HG02763 (cell line): ENCODE results near the gene RAB12.
"Not testable (repeated sequence)": the region's sequence is repeated elsewhere in the genome, so short reads cannot be mapped to it uniquely, and the experiment has no call there.

Source experiments
- ATAC-seq: cut with Tn5 transposase; IDR thresholded peaks from one replicate; pipeline ENCODE4 v1.9.1; 2021; ENCODE audit warnings: mild to moderate bottlenecking, moderate library complexity; ENCODE audit not compliant: unreplicated experiment

RAB12 gene

GRCh38 chr18:8610459-8610851 lies 1.2 kb downstream of the RAB12 start:
- no peak for ATAC-seq

- ATAC-seq, result no peak
Observed at GRCh38 chr18:8611916-8612576, 2.8 kb downstream of the RAB12 start.

DNA sequence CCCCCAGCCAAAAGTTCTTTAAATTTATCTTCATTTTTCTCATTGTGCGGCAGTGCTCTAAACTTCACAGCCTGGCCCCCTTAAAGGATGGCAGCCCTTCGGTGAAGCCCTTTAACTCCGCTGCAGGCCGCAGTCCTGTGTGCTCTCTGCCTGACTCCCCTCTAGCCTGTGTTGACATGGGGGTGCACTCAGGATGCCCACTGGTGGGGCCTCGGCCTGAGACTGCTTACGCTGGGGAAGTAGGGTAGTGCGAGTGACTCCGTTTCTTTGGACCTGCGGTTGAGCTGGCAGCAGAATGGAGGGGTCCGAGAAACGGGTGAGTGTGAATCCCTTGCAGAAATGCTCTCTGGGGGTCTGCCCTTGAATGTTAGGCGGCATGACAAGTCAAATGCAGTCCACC lies 5.6 kb downstream of the RAB12 start:
- no peak for ATAC-seq

DNA sequence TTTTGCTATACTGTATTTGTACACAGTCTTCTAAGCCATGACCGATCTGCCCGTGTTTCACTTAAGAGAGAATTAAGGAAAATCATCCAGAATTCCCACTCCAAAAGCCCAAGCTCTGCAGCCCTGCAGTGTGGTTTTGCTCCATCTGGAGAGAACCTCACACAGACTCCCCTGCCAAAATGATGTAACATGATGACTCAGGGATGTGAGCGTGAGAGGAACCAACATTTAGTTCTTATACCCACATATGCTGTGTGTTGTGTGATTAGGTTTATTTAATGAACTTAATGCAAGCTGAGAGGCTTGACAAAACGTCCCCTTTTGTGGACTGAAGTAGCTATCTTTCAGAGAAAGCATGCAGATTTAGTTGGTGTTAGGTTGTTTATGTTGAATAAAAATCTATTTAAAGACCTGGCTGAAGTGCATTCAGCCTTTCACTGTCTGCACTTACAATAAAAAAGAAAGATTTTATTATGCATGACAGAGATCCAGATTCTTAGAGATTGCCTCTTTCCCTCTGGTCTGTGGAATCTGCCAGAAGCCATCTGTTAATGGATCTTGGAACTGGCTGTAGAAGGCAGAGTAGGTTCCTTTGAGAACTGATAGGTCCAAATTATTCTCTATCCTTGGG lies 6.3 kb downstream of the RAB12 start:
- ATAC-seq, result no peak

GRCh38 chr18:8616028-8616401 lies 6.8 kb downstream of the RAB12 start:
- no peak for ATAC-seq

DNA sequence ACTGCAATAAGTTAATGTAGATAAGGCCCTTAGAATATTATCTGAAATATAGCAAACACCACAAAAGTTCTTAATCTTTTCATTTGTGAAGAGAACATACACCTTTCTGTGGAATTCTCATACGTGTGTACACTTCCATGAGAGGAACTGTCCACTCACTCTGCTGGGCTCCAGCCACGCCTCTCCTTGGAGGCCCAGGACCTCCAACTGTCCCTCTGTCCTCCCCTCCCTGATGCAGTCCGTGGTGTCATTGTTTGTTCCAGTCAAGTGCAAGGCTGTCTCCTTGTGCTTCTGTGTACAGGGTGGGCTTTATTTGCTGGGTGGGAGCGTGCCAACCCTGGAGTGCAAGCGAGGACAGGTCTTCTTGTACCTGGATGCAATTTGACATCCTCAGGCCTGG lies 8.7 kb downstream of the RAB12 start:
- ATAC-seq, result no peak

DNA sequence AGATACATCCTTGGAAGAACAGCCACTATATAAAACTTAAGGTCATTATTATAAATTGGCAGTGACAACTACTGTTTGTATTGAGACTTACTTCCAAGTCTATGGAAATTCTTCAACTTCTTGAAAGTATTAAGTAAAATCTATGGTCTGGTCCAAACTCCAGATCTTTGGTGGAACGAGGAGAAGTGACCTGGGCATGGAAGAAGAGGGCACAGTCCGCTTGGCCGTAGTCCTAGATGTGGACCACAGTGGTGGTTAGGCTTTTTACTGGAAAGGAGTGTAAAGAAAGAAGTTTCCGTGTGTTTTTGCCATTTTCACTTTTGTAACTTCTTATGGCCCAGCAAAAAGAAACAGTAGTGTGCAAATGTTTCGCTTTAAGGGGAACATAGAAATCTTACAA lies 9.8 kb downstream of the RAB12 start:
- ATAC-seq, result no peak

GRCh38 chr18:8619835-8620577 lies 10.8 kb downstream of the RAB12 start:
- ATAC-seq, result no peak

- ATAC-seq, result no peak
Observed at GRCh38 chr18:8620845-8621244, 11.6 kb downstream of the RAB12 start.

DNA sequence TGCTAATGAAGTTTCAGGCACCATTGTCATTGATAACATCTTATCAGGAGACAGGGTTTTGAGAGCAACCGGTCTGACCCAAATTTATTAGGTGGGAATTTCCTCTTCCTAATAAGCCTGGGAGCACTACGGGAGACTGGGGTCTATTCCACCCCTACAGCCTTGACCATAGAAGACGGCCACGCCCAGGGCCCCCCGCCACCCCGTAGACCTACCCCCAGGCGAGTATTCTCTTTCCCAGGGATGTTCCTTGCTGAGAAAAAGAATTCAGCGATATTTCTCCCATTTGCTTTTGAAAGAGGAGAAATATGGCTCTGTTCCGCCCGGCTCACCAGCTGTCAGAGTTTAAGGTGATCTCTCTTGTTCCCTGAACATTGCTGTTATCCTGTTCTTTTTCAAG lies 13.4 kb downstream of the RAB12 start:
- not testable (repeated sequence) for ATAC-seq

DNA sequence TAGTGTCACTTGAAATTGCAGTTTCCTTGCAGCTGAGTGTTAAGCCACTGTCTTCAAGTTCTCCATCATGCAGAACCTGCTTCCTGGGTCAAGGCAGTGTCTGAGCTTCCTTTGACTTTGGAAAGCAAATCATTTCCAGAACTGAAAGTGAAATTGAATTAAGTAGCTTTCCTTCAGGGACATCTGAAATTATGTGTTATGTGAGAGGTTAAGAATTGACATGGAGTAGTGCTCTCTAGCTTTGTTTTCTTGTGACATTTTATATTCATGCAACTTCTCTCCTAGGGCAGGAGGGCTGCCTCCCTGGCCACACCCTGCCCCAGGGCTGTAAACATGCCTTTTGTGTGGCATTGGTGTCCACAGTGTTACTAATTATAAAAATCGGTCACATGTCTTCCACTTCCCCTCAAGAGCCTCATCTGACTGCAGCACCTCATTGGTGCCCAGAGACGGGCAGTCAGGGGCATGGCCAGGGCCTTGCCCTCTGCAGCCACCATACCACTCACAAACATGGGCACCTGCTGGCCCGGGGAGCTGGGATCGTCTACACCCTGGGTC lies 14.4 kb downstream of the RAB12 start:
- ATAC-seq, result peak; percentile 70

- ATAC-seq, result no peak
Observed at GRCh38 chr18:8625461-8626092, 16.3 kb downstream of the RAB12 start.

DNA sequence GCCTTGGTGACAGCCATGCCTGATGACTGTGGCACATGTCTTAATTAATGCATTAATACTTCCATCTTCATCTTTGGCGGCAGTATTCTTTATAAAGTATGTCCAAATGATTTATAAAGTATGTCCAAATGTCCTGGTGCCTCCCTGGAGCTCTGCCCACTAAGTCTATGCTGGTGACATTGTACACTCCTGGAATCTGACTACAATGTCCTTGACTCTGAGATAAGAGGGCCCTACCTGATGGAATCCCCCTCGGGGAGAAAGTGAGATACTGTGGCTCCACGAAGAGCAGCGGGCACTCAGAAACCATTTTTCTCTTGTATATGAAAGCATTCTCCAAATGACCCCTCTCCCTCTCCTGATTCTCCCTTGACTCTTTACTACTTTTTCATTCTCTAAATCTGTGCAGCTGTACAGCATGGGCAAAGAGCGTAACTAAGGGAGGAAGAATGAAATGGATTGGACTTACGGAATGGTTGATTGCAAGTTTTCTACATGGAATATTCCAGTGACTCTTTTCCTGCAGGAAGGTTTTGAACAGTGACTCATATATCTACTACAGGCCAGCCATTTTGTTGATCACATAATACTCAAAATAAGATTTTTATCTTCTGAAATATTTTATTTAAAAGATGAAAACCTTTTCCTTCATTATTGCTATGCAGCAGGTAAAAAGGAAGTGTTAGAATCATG lies 17.3 kb downstream of the RAB12 start:
- ATAC-seq, result no peak

- no peak for ATAC-seq
Observed at GRCh38 chr18:8627107-8627472, 17.9 kb downstream of the RAB12 start.

DNA sequence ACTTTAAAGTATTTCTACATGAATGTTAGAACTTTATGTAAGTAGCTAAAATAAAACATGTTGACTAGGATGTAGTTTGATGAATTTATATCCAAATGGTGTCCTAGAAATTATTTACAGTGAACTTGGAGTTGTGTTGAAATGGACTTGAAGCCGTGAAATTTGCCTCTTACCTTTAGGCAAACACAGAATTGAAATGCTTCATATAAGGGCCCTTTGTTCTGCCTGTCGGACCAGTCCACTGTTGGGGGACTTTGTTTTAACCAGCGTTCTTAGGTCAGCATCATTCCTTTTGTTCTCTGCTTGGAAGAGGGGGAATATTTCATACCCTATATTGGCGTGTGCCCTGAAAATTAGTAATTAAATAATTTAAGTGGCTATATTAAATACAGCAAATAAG lies 18.3 kb downstream of the RAB12 start:
- ATAC-seq, result no peak

- ATAC-seq, result no peak
Observed at GRCh38 chr18:8629602-8630001, 20.4 kb downstream of the RAB12 start.

GRCh38 chr18:8630546-8630945 lies 21.3 kb downstream of the RAB12 start:
- ATAC-seq, result no peak

DNA sequence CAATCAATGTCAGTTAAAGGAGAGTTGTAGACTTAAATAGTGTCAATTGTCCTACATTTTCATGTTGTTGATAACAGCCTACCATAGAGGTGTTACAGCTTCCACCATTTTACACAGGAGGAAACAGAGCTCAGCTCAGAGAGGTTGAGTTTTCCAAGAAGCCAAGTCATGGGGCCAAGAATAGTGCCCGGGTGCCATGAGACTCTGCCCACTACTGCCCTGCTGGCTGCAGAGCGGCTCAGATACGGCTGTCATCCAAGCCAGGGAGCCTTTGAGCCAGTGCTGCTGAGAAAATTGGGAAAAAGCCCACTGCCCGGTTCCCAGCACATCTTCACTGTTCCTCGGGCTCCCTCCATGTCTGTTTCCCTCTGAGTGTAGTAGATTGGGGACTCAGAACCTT lies 22.0 kb downstream of the RAB12 start:
- ATAC-seq, result no peak

DNA sequence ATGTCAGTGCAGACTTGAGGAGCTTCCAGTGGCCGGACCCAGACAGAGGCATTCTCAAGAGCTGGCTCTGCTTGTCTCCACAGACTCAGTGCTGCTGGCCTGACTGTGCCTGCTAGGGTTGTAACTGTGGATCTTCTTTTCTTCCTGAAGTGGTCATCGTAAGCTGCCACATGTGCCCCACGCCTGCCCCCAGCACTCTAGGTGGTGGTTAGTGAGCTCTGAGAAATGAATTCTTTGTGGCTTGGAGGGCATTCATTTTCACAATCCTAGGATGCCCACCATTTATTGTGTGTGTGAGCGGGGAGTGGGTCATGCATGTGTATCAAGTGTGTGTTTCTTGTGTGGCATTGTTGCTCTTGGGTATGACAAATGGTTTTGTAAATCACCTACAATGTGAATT lies 23.1 kb downstream of the RAB12 start:
- ATAC-seq, result no peak

GRCh38 chr18:8634508-8634907 lies 25.3 kb downstream of the RAB12 start:
- no peak for ATAC-seq

DNA sequence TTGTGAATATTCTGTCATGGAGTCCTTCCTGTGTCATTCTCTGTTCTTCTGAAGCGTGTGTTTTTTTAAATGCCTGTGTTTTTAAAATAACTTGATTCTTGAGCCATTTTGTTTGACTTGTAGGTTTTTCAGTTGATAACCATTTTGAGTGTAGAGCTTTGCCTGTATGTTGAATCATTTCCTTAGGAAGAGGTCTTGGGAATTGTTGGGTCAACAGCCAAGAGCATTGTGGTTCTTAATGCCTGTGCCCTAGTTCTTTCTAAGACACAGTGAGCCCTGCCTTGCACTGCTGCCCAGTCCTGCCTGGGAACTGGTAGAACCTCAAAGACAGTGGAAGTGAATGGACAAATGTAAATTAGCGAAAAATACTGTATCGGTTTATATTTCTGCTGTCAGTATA lies 25.9 kb downstream of the RAB12 start:
- ATAC-seq, result no peak
